HepG2 (cell line): ENCODE measurements around the gene KRT10. TPM values are rescaled to one million over a fixed set of nuclear protein-coding genes. Genes with fewer than 3 reads are reported as not detected.

ENCODE experiments used
- ARNT2 ChIP-seq: sonication (generic); formaldehyde crosslinking; IDR thresholded peaks from 2 replicates; pipeline ENCODE4 v1.8.0; 2022; ENCODE audit warnings: mild to moderate bottlenecking, low read depth, missing genetic modification reagents, moderate library complexity
- CBX2 ChIP-seq, 2 experiments: fragments of 200-600 bp in 1 of 2; sonication (generic); formaldehyde crosslinking in 1 of 2; IDR thresholded peaks; 2 replicates each; pipeline versions ENCODE4 v1.7.0 to v1.8.1; 2018 to 2022; ENCODE audit warnings: low read depth in 2 of 2, low read length in 1 of 2, mild to moderate bottlenecking in 1 of 2, missing genetic modification reagents in 1 of 2
- GTF3A ChIP-seq: sonication (generic); formaldehyde crosslinking; conservative IDR thresholded peaks from 2 replicates; pipeline ENCODE4 v1.4.0; 2020; ENCODE audit warnings: mild to moderate bottlenecking, missing genetic modification reagents
- NCOR1 ChIP-seq: fragments of 200-600 bp; sonication (generic); IDR thresholded peaks from 2 replicates; pipeline ENCODE4 v1.7.0; 2017; ENCODE audit warnings: antibody characterized with exemption, low read length, borderline replicate concordance
- POLR2AphosphoS5 ChIP-seq: IDR thresholded peaks from 2 replicates; pipeline ENCODE4 v1.6.1; 2012; ENCODE audit warnings: low read depth, low read length
- ZSCAN20 ChIP-seq: sonication (generic); formaldehyde crosslinking; IDR thresholded peaks from 2 replicates; pipeline ENCODE4 v1.4.0; 2020; ENCODE audit warnings: missing genetic modification reagents, mild to moderate bottlenecking, borderline replicate concordance
- polyA plus RNA-seq, 8 experiments: library from polyadenylated mRNA; depleted of rRNA in 3 of 8; stranded (reverse) in 7 of 8; unstranded in 1 of 8; fragments of >200 nt; fragmentation: Illumina TruSeq in 4 of 8; extraction: Trizol in 4 of 8; gene quantifications; 2 replicates each; pipeline versions ENCODE4 v1.2.1 to v1.2.3, GENCODE V29; 2011 to 2016; ENCODE audit warnings: low read depth in 4 of 8, missing spikeins in 1 of 8, mixed read lengths in 1 of 8; ENCODE audit not compliant: insufficient read depth in 1 of 8
- total RNA-seq, 5 experiments: library from RNA; depleted of rRNA; stranded (reverse); fragments of >200 nt; fragmentation: Illumina TruSeq; extraction: Trizol; gene quantifications; 2 replicates each; pipeline ENCODE4 v1.2.3, GENCODE V29; 2016; ENCODE audit warnings: low read depth in 1 of 5
- TF ChIP-seq, protein P1 (sequence below): sonication (generic); formaldehyde crosslinking; IDR thresholded peaks from 2 replicates; pipeline ENCODE4 v1.5.1; 2020; ENCODE audit warnings: mild to moderate bottlenecking, moderate library complexity, missing genetic modification reagents
- TF ChIP-seq, protein P2 (sequence below): sonication (generic); formaldehyde crosslinking; IDR thresholded peaks from 2 replicates; pipeline ENCODE4 v1.5.0; 2020; ENCODE audit warnings: mild to moderate bottlenecking, missing genetic modification reagents, borderline replicate concordance
- TF ChIP-seq, protein P3 (sequence below): sonication (generic); formaldehyde crosslinking; IDR thresholded peaks from 2 replicates; pipeline ENCODE4 v1.4.0; 2020; ENCODE audit warnings: mild to moderate bottlenecking, low read depth, missing genetic modification reagents
- TF ChIP-seq, protein P4 (sequence below): sonication (generic); formaldehyde crosslinking; IDR thresholded peaks from 2 replicates; pipeline ENCODE4 v1.8.0; 2022; ENCODE audit warnings: mild to moderate bottlenecking, missing genetic modification reagents

The KRT10 gene
- total and polyA plus RNA-seq, 2 of the 13 experiments (the other 11 are each of a cell fraction or from before 2014, with no cell fraction given), result 25.1 to 27.5 TPM

DNA sequence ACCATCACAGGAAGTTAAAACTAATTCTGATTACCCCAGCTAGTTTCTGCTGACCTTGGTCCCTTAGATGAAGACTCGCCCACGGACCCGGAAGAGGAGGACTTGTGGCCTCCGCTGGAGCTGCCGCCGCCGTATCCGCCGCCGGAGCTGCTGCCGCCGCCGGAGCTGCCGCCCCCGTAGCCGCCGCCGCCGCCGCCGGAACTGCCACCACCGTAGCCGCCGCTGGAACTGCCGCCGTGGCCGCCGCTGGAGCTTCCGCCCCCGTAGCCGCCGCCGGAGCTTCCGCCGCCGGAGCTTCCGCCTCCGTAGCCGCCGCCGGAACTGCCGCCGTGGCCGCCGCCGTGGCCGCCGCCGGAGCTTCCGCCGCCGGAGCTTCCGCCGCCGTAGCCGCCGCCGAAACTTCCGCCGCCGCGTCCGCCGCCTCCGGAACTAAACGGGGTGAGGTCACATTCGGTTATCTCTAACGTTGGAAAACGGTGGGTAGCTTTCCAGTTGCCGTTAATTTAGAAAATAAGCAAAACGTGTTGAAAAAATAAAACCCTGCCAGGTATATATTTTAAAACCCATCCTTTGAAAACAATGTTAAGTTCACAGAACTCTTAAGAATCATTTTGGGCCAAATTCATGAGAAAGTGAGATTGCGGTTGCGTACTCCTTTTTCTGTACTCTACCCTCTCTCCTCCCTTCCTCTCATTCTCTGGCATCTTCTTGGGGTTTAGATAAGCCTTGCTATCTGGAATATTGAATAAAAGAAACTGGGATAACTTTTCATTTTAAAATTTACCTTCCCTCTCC lies 3.5 kb downstream of the KRT10 start (continued):
- TF ChIP-seq, protein P1, sequence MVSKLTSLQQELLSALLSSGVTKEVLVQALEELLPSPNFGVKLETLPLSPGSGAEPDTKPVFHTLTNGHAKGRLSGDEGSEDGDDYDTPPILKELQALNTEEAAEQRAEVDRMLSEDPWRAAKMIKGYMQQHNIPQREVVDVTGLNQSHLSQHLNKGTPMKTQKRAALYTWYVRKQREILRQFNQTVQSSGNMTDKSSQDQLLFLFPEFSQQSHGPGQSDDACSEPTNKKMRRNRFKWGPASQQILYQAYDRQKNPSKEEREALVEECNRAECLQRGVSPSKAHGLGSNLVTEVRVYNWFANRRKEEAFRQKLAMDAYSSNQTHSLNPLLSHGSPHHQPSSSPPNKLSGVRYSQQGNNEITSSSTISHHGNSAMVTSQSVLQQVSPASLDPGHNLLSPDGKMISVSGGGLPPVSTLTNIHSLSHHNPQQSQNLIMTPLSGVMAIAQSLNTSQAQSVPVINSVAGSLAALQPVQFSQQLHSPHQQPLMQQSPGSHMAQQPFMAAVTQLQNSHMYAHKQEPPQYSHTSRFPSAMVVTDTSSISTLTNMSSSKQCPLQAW (CRISPR knock-in tag), result peak; percentile 44; the same call in 1 of the 2 replicates
- TF ChIP-seq, protein P2, sequence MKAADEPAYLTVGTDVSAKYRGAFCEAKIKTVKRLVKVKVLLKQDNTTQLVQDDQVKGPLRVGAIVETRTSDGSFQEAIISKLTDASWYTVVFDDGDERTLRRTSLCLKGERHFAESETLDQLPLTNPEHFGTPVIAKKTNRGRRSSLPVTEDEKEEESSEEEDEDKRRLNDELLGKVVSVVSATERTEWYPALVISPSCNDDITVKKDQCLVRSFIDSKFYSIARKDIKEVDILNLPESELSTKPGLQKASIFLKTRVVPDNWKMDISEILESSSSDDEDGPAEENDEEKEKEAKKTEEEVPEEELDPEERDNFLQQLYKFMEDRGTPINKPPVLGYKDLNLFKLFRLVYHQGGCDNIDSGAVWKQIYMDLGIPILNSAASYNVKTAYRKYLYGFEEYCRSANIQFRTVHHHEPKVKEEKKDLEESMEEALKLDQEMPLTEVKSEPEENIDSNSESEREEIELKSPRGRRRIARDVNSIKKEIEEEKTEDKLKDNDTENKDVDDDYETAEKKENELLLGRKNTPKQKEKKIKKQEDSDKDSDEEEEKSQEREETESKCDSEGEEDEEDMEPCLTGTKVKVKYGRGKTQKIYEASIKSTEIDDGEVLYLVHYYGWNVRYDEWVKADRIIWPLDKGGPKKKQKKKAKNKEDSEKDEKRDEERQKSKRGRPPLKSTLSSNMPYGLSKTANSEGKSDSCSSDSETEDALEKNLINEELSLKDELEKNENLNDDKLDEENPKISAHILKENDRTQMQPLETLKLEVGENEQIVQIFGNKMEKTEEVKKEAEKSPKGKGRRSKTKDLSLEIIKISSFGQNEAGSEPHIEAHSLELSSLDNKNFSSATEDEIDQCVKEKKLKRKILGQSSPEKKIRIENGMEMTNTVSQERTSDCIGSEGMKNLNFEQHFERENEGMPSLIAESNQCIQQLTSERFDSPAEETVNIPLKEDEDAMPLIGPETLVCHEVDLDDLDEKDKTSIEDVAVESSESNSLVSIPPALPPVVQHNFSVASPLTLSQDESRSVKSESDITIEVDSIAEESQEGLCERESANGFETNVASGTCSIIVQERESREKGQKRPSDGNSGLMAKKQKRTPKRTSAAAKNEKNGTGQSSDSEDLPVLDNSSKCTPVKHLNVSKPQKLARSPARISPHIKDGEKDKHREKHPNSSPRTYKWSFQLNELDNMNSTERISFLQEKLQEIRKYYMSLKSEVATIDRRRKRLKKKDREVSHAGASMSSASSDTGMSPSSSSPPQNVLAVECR, result peak; percentile 64; the same call in 1 of the 2 replicates
- TF ChIP-seq NCOR1, result no peak
- TF ChIP-seq CBX2 (IDR thresholded peaks at IDR 0.05; ENCODE audit: low read depth, low read length), result no peak
- TF ChIP-seq CBX2 (CRISPR knock-in tag; IDR thresholded peaks at IDR 0.05; ENCODE audit: low read depth), result no peak
- peak; percentile 59 for TF ChIP-seq ARNT2 (CRISPR knock-in tag)
- peak; percentile 93 for TF ChIP-seq POLR2AphosphoS5
- TF ChIP-seq, protein P3, sequence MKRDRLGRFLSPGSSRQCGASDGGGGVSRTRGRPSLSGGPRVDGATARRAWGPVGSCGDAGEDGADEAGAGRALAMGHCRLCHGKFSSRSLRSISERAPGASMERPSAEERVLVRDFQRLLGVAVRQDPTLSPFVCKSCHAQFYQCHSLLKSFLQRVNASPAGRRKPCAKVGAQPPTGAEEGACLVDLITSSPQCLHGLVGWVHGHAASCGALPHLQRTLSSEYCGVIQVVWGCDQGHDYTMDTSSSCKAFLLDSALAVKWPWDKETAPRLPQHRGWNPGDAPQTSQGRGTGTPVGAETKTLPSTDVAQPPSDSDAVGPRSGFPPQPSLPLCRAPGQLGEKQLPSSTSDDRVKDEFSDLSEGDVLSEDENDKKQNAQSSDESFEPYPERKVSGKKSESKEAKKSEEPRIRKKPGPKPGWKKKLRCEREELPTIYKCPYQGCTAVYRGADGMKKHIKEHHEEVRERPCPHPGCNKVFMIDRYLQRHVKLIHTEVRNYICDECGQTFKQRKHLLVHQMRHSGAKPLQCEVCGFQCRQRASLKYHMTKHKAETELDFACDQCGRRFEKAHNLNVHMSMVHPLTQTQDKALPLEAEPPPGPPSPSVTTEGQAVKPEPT (CRISPR knock-in tag), result 0 out of 2 replicates have a peak, but pooled peaks have one; percentile 39
- TF ChIP-seq, protein P4, sequence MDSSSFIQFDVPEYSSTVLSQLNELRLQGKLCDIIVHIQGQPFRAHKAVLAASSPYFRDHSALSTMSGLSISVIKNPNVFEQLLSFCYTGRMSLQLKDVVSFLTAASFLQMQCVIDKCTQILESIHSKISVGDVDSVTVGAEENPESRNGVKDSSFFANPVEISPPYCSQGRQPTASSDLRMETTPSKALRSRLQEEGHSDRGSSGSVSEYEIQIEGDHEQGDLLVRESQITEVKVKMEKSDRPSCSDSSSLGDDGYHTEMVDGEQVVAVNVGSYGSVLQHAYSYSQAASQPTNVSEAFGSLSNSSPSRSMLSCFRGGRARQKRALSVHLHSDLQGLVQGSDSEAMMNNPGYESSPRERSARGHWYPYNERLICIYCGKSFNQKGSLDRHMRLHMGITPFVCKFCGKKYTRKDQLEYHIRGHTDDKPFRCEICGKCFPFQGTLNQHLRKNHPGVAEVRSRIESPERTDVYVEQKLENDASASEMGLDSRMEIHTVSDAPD, result no peak
- no peak for TF ChIP-seq ZSCAN20 (CRISPR knock-in tag)
- no peak for TF ChIP-seq GTF3A (CRISPR knock-in tag)
